Esophagus muscularis mucosa (tissue), 4 donors: Measurements from ENCODE around the gene PI4K2B.

Experiments
- EP300 ChIP-seq: sonication (generic); formaldehyde crosslinking; IDR thresholded peaks from one replicate; pipeline ENCODE4 v1.6.1; 2017; ENCODE audit warnings: antibody characterized with exemption
- POLR2AphosphoS5 ChIP-seq, 2 donors: sonication (generic); formaldehyde crosslinking; IDR thresholded peaks; one replicate each; pipeline ENCODE4 v1.6.1; 2017; ENCODE audit warnings: antibody characterized with exemption in 2 of 2
- TF ChIP-seq, protein P1 (sequence below), 3 experiments: fragments of 200-600 bp in 2 of 3; fragments of 450-650 bp in 1 of 3; sonication (generic) in 2 of 3; IDR thresholded peaks; one replicate each; pipeline ENCODE4 v1.5.1; 2017 to 2019; ENCODE audit warnings: antibody characterized with exemption in 3 of 3, mild to moderate bottlenecking in 2 of 3, moderate library complexity in 1 of 3

DNA sequence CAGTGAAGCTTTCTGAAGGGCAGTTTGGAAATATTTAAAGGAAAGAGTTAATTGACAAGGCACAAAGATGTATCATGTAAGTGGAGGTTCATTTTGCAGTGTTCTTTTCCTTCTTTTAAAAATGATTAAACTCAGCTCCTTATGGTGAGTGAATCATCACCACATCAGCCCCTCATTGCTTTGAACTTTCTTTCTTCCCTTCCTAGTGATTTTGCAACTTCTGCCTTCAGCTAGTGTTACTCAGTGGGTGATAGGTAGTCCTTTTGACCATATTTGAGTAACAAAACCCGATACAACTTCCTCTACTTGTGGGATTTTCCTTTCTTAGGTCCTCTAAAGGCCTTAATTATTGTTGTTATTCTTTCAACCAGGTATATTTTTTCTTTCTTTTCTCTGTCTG lies 86.9 kb downstream of the PI4K2B start:
- TF ChIP-seq, protein P1, sequence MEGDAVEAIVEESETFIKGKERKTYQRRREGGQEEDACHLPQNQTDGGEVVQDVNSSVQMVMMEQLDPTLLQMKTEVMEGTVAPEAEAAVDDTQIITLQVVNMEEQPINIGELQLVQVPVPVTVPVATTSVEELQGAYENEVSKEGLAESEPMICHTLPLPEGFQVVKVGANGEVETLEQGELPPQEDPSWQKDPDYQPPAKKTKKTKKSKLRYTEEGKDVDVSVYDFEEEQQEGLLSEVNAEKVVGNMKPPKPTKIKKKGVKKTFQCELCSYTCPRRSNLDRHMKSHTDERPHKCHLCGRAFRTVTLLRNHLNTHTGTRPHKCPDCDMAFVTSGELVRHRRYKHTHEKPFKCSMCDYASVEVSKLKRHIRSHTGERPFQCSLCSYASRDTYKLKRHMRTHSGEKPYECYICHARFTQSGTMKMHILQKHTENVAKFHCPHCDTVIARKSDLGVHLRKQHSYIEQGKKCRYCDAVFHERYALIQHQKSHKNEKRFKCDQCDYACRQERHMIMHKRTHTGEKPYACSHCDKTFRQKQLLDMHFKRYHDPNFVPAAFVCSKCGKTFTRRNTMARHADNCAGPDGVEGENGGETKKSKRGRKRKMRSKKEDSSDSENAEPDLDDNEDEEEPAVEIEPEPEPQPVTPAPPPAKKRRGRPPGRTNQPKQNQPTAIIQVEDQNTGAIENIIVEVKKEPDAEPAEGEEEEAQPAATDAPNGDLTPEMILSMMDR (IDR thresholded peaks at IDR 0.05), result no peak
- TF ChIP-seq EP300, result no peak
- no peak for TF ChIP-seq POLR2AphosphoS5 (IDR thresholded peaks at IDR 0.05)
